CD4-positive, alpha-beta T cell treated with Interleukin-12 subunit alpha and Interleukin-12 subunit beta, for 1 hour (primary cell): ENCODE results near the gene PPP1R27.

ENCODE experiments used
- DNase-seq: peaks from one replicate; pipeline ENCODE4 v3.0.0-alpha.2; 2020

PPP1R27 gene

DNA sequence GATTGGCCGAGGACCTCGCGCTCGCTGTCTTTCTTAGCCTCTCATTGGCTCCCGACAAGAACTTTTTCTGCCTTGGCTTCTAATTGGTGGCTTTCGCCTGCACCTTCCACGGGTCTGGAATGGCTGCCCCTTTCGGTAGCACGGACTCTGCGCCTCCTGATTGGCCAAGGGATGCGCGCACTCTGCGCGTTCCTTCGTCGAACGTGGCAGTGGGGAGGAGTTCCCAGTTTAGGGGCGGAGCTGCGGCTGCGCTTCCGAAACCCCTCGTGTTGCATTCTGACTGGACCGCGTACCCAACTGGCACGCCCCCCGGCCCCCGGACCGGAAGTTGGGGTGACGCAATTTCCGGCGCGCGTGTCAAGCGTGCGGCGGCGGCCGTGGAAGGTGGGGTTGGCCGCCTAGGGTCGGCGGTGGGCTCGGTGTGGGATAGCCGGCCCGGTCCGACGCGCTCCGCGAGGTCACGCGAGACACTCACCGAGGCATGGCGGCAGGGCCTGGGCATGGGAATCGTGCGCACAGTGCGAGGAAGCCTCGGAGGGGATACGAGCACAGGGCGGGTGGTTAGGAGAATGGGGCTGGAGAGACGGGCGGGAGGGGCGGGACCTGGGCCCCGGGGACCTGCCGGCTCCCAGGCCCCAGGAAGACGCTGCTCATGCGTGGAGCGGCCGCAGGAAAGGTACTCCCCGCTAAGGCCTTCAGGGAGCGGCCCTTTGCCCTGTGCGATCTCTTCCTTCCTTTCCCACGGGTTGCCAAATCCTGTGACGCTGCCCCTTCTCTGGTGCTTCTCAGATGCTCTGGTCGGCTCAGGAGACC is 26.1 kb upstream of the PPP1R27 start:
- peak; percentile 100 for DNase-seq

GRCh38 chr17:81859906-81860755 is 25.3 kb upstream of the PPP1R27 start, which contains the start of gene P4HB:
Gene P4HB, minus strand, starts transcription at chr17:81860535. Its CDS starts 64 bp downstream, at chr17:81860471.
- no peak for DNase-seq

DNA sequence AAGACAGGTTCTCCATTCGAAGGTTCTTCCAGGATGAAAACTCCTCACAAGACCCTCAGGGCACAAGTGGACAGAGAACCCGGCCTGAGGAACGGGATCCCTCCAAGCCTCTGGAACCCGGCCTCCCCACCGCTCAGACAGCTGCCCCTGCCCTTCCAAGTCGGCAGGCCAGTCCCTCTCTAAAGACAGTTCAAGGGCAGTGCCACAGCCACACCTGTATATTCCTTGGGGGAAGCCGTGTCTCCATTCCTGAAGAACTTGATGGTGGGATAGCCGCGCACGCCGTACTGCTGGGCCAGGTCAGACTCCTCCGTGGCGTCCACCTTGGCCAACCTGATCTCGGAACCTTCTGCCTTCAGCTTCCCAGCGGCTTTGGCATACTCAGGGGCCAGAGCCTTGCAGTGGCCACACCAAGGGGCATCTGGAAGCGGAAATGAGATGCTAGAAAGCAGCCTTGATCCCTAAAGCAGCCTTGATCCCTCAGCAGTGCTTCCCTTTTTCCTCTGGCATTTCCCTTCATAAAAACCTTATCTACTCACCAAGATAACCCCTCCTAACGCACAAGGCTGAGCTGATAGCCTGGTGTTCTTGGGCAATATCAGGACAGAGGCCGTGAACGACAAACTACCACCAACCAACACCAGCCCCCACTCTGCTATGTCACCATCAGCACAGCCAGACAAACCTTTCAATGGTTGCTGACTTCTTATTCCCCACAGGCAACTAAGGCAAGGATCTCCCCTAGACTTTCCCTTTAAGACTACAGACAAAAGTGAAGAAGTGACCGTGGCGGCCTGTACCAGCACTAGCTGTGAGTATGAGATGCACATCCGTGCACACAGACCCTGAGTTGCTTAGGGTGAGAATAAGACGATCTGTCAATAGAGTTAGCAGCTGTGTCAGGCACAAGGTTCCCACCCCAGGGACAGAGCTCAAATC is 24.4 kb upstream of the PPP1R27 start:
- no peak for DNase-seq

DNA sequence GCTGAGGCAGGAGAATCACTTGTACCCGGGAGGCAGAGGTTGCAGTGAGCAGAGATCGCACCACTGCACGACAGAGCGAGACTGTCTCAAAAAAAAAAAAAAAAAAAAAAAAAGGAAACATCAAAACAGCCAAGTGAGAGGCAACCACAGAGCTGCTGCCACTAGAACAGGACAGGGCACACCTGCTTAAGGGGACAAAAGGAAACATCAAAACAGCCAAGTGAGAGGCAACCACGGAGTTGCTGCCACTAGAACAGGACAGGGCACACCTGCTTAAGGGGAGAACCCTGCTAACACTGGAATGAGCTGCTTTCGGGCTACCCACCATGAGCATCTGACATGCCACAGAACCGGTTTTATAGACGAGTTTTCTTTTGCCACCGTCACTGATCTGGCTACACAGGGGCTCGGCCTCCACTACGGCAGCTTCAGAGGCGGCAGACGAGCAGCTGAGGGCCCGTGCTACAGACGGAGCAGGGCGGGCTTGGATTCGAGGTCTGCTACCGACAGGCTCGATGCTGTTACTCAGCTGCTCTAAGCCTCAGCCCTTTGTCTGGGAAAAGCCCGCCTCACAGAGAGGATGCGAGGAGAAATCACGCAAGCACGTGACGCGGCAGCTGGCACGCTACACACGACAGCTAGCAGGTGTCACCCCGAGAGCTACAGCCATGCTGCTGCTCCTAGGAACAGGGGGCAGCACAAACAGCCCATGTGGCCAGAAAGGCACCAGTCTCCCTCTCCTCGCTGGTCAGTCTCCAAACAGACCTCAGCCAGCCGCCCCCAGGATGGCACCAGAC is 23.5 kb upstream of the PPP1R27 start:
- DNase-seq, result no peak

- no peak for DNase-seq
These were observed 20.3 kb upstream of the PPP1R27 start for GRCh38 chr17:81854974-81855774.

DNA sequence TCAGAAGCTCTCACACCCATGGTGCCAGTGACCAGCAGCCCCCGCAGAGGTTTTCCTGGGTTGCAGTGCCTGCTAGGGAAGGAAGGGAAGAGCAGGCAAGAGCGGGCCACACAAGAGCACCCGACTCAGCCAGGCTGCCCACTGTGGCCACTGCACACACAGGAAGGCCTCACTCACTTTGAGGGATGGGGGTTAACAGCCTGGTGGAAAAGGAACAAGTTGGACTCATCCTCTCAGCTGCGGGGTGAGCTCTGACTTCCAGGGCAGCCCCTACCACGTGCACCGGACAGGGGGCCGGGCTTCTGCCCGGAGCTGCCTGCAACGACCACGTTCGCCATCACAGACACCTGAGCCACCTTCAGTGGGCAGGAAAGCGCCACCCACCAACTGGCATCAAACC is 17.4 kb upstream of the PPP1R27 start:
- DNase-seq, result no peak

DNA sequence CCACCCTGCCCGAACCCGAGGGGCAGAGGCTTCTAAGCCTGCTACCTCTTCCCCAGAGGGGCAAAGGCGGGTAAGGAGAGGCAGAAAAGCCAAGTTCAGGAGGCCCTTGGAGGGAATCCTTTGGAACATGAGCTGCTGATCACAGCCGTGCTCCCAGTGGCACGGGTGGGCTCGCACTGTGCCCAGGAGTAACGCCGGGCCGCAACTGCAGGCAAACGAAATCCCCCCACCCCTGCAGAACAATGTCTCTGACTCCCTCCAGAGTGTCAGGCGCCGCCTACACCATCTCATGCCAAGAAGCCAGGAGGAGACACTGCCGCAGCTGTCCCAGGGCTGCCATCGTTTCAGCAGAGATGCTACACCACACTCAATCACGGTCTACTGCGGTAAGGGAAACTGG is 16.6 kb upstream of the PPP1R27 start:
- no peak for DNase-seq

DNA sequence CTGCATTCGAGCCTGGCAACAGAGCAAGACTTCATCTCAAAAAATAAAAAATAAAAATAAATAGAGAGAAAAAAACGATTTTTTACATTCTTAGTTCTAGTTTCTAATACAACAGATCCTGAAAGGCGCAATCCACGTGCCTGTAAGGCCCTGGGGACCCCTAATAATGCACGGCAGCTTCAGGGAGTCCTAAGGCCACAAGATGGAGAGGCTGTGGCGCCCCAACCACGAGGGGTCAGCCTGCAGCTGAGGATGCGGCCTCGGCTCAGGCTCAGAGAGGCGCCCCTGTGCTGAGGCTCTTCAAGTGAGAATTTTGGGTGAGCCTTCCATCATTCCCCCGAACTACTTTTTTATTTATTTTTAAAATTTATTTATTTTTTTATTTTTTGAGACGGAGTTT is 14.6 kb upstream of the PPP1R27 start:
- DNase-seq, result no peak

DNA sequence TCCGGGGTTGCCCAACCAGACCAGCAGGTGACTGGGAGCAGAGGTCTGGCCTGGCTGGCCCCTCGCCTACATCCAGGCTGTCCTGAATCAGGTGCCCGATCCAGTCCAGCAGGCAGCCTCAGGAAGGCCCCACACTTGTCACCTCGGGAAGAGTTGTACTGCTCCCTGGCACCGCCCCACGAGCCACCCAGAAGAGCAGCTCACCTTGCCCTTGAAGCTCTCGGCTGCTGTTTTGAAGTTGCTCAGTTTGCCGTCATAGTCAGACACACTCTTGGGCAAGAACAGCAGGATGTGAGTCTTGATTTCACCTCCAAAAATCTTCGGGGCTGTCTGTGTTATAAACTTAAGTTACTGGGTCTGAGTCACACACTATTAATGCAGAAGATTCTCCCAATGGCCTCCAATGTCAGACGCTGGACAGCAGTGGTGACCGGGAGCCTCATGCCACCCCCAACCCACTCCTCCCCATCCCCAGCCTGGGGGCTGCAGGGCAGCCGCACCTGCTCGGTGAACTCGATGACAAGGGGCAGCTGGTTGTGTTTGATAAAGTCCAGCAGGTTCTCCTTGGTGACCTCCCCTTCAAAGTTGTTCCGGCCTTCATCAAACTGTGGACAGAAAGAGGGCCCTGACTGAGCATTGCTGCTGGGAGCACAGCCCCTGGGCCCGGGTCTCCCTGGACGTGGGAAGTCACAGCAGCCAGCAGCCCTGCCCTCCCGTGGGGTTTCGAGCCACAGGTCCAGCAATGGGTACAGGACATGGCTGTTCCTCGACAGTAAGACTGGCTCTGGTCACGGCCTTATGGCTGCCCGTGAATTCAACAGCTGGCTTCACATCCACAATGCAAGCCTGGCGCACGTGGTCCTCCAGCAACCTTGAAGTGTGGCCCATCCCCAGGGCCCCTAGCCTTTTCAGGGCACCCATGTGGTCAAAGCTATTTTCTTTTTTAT is 12.2 kb upstream of the PPP1R27 start:
- DNase-seq, result no peak

GRCh38 chr17:81845881-81846742 is 11.3 kb upstream of the PPP1R27 start:
- no peak for DNase-seq

DNA sequence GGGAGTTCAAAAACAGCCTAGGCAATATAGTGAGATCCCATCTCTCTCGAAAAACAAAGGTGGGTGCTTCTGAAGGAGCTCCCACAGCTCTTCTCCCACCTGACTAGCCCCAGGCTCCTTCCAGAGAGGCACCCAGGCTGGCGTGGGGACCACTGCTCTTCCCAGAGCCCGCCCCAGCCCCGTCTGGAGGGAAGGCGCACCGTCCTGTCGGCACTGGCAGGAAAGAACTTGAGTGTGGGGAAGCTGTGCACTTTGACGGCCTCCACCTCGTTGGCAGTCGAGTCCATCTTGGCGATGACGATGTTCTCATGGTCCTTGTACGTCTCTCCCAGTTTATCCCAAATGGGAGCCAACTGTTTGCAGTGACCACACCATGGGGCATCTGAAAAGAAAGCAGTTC is 10.5 kb upstream of the PPP1R27 start:
- no peak for DNase-seq

DNA sequence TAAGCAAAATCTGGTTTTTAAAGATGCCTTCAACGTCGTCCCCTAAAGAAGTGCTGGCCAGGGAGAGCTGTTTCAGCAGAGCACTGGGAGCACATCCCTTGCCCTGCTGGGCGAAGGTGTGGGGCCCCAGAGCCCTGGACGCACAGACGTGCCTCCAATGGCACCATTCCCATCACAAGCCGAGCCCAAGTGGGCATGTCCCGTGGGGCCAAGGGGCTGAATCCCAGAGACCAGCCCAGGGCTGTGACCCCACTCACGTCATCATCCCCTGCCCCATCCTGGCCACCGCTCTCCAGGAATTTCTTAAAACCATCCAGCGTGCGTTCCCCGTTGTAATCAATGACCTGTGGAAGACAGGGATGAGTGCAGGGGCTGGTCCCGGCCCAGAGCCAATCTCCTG is 10.0 kb upstream of the PPP1R27 start:
- DNase-seq, result no peak

GRCh38 chr17:81844327-81844851 is 9.5 kb upstream of the PPP1R27 start:
- DNase-seq, result no peak

DNA sequence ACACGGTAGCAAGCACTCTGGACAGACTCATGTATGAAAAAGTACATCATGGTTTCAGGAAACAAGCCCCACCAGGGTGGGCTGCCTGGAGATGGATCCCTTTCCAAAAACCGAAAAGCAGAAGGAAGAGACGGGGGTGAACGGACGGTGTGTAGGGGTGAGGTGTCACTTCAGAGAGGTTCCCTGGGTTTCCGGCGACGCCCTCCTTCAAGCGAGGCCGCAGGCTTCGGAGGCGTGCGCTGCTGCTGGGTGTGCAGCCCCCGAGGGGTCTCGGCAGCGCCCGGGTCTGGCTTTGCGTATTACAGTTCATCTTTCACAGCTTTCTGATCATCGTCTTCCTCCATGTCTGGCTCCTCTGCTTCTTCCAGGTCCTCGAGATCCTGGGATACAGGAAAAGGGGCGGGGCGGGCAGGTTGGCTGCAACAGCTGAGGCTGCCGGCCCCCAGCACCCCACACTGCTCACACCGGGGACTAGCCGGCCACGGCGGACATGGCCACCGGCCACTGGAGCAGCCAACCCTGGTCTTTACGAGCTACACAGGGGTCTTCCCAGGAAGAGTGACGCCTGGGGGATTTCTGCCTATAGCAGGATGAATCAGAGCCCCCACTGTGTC is 9.0 kb upstream of the PPP1R27 start:
- no peak for DNase-seq

DNA sequence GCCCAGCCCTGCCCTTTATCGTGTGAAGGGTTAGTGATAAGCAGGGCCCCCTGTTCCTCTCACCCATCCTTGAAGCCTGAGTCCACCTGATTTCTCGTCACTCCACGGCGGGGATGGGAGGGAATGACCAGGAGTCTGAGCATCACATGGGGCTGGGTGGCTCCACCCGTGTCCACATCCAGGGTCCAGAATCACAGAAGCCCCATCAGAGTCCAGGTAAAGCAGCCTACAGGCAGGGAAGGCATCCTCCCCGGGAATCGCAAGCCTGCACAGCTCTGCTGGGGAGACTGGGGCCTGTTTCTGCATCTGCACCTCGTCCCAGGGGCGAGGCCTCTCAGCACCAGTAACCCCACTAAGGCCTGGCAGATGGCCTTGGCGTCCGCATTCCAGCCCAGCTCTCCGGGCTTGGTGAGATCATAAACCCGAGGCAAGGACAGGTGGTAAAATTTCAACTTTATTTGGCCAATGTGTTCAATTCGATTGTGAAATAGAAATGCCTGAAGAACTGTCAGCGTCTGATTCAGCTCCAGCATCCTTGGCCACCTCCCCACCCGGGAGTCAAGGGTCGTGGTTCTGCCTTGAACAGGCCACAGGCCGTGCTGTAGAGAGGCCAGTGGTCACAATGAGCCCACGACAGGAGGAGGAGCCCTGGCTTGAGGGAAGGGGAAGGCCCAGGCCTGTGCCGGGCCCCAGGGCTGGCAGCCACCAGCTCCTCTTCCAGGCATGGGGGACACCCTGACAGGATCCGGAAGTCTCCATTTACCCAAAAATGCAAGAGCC is 8.1 kb upstream of the PPP1R27 start:
- DNase-seq, result no peak

DNA sequence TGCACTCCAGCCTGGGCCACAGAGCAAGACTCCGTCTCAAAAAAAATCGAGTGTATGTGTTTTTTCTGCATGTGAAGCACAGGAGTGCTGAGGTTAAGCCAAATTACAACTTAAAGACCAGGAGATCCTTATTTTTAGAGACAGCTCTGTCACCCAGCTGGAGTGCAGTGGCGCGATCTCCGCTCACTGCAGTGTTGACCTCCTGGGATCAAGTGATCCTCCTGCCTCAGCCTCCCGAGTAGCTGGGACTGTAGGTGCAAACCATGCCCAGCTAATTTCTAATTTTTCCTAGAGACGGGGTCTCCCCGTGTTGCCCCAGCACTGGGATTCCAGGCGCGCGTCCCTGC is 7.5 kb upstream of the PPP1R27 start:
- no peak for DNase-seq

- no peak for DNase-seq
These were observed 7.0 kb upstream of the PPP1R27 start for GRCh38 chr17:81841866-81842265.
